NCI-H2029 (cell line): ENCODE results near the gene PARVB.

Experiments
- DNase-seq: peaks from one replicate; lab custom pipeline; 2025; lab: John Stamatoyannopoulos, UW

The PARVB gene

DNA sequence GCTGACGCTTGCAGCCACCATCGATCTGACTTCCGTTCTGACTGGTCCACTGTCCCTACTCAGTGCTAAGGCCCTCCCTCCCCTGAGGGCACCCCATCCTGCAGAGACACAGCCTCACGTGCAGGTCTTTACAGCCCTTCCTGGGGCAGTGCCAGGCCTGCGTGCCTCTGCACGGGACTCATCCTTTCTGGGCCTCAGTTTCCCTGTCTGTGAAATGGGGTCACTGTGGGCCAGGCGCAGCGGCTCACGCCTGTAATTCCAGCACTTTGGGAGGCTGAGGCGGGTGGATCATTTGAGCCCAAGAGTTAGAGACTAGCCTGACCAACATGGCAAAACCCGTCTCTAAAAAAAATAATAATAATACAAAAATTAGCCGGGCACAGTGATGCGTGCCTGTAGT, 138.9 kb downstream of the PARVB start:
- no peak for DNase-seq

- no peak for DNase-seq
Measured at GRCh38 chr22:44163536-44163935, 139.4 kb downstream of the PARVB start.

- no peak for DNase-seq
Measured at GRCh38 chr22:44164031-44164430, 139.9 kb downstream of the PARVB start.

- DNase-seq, result no peak
Measured at GRCh38 chr22:44165286-44165874, 141.3 kb downstream of the PARVB start.

DNA sequence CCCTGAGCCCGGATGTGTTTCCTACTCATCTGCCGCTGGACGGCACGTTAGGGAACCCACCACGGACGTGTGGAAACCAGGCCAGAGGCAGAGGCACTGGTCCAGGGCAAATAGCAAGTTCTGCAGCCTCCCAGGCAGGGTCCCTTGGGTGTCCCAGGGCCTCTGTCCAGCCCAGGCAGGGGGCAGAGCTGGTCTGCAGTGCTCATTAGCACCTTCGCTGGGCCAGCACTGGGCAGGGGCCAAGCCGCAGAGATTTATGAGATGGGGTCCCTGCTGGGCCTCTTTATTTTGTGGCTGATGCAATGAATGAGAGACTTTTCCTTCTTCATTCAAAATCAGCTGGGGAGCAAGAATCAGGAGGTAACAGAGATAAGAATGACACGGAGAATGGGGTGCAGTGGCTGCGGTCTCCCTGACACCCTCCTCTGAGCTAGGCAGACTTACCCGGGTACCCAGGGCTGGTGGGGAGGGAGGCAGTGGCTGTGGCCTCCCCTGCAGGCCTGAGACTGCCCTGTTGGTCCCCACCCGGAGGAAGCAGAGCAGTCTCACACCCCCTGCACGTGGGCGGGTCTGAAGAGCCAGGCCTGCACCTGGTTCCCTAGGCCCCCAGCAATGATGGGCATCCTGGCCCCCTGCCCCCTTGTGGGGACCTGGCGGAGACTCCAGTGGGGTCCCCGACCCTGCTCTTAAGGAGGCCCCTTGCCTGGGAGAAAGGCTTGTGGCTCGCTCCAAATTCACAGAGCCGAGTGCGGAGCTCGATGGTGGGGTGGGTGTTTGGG, 142.6 kb downstream of the PARVB start:
- DNase-seq, result no peak

DNA sequence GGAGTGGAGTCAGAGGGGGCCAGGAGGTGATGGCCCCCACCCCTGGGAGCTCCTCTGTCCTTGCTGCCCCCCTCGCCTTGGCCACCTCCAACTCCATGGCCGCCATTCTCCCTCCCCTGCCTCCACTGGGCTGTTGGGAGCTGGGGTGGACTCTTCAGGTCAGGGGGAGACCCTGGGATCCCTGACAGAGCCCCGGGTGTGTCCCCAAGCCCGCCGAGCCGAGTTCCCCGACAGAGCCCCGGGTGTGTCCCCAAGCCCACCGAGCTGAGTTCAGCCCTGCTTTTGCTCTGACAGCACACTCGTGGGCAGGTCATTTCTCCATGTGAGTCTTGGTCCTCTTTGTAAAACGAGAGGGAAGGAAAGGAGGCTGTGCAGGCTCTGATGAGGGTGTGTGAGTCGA, 143.4 kb downstream of the PARVB start:
- DNase-seq, result no peak

DNA sequence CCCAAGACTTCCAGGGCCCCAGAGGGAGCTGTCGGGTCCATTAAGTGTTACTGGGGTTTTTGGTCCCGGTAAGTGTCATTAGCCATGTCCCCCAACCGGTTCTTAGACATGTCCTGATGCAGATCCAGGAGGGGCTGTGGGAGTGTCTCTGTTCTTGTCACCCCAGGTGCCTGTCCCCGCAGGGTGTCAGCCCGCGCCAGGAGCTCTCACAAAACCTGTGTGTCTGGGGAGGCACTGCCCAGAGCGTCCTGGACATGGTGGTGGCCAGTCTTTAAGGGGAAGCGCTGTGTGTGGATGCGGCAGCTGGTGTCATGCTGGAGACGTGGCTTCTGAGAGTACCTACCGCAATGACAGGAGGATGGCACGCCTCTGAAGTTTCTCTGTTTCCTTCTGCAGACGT, 144.1 kb downstream of the PARVB start:
- no peak for DNase-seq

- DNase-seq, result no peak
Measured at GRCh38 chr22:44170470-44170869, 146.4 kb downstream of the PARVB start.

- no peak for DNase-seq
Measured at GRCh38 chr22:44171561-44171960, 147.5 kb downstream of the PARVB start.

- peak; percentile 95 for DNase-seq
Measured at GRCh38 chr22:44172370-44173108, 148.4 kb downstream of the PARVB start.

DNA sequence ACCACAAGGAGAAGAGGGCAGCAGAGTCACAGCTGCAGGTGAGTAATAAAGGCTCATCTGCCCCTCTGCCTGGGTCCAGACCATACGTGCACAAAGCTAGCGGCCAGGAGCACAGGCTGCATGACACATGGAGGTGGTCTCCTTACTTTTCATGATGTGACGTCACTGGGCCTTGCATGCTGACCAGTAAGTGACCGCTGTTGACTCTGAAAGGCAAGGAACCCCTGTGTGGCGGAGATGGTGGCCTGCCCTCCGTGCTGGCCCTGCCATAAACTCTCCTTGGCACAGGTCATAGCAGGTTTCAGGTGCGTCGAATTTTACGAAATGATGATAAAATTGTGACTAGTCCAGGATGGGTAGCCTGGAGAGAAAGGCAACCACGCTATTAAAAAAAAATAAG, 149.1 kb downstream of the PARVB start:
- DNase-seq, result no peak

- DNase-seq, result no peak
Measured at GRCh38 chr22:44175676-44176075, 151.6 kb downstream of the PARVB start.

GRCh38 chr22:44179196-44179988, 155.3 kb downstream of the PARVB start:
- no peak for DNase-seq

DNA sequence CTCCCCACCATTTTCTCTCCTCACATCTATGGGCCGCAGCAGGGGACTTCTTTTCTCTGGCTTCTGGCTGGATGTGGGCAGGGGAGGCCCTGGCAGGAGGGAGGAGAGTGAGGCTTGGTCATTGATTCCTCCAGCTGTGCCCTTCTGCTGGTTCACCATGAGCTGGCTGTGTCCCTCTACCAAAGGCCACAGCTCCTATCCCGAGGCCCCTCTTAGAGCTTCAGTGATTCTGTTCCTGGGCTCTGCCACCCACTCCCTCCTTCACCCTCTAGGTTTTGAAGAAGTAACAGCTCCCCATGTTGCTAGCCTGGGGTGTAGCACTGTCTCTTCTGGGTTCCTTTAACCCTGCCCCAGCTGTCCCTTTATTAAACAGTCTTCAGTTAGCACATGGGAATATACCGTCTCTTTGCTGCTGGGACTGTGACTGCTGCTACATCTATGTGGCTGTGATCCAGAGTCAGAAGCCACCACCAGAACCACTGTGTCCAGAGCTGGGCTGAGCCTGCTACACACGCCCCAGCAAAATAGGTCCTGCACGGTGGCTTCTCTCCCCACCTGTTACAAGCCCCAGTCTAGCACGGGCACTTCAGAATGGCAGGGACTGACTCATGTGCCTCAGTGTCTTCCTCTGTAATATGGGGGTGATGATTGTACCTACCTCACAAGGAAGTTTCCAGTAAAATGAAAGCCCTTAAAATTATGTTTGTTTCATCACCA, 156.0 kb downstream of the PARVB start:
- DNase-seq, result no peak

DNA sequence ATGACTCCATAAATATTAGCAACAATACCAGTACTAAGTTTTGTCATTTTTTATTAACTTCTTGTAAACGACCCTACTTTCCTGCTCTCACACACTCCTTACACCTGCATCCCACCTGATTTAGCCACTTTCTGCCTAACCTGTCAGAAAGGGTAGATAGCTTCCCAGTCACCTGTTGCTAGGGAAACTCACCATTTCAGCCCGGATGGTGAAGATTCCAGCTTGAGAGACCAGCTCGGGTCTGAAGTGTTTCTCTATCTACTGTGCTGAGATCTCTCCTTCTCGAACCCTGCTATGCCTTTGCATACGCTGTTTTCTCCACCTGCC, 156.6 kb downstream of the PARVB start, which contains the start of gene PARVG:
Gene PARVG, plus strand, starts transcription at position 220 of the 327 bp plus-strand sequence. CDS start 2,405 bp downstream, outside the sequence.
- no peak for DNase-seq

- no peak for DNase-seq
Measured at GRCh38 chr22:44181033-44181911, 157.2 kb downstream of the PARVB start.

- DNase-seq, result no peak
Measured at GRCh38 chr22:44181912-44182587, 157.9 kb downstream of the PARVB start.

GRCh38 chr22:44182588-44183286, 158.6 kb downstream of the PARVB start:
- DNase-seq, result no peak

DNA sequence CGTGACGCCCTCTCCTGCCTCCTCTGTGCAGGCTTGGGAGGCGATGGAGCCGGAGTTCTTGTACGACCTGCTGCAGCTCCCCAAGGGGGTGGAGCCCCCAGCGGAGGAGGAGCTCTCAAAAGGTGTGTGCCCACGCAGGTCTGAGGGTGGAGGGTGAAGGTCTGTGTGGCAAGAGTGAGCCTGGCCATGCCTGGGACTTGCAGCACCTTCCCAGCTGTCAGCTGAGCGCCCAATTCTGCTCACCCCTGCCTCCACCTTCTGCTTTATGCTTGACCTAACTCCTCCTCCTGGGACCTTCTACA, 159.1 kb downstream of the PARVB start:
- DNase-seq, result no peak

DNA sequence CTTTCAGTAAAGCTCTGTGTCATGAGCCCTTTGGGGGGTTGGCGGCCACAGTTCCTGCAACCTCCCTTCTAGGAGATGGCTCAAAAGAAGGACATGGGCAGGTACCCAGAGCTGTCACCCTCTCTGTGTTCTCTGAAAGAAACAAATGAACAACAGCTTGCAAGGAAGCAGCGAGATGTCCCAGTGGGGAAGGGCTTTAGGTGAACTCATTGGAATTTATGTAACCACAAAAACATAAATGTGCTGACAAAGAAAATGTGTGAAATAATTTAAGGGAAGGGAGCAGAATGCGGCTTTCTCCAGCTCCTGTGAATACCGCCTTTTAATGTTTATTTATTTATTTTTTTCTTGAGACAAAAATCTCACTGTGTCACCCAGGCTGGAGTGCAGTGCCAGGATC, 159.9 kb downstream of the PARVB start:
- no peak for DNase-seq
